ENCODE data around the gene SCAMP2.
A peak's percentile ranks its signal among the peaks of the same experiment; 100 is the strongest.

Gene SCAMP2

GRCh38 chr15:74882528-74882927, 9.4 kb upstream of the SCAMP2 start:
- no peak for TF ChIP-seq CTCF (IDR thresholded peaks at IDR 0.05; ENCODE audit: low read depth, low read length)
- no peak overlapping the region for H3K4me3 ChIP-seq (ENCODE audit: low read depth, low read length)

GRCh38 chr15:74878273-74878672, 5.1 kb upstream of the SCAMP2 start:
- TF ChIP-seq CTCF (IDR thresholded peaks at IDR 0.05; ENCODE audit: low read depth, low read length), result no peak
- H3K4me3 ChIP-seq (ENCODE audit: low read depth, low read length), result no peak overlapping the region

GRCh38 chr15:74873756-74874424, 725 bp upstream of the SCAMP2 start:
- H3K4me3 ChIP-seq (ENCODE audit: low read depth, low read length), result peak overlapping the region; percentile 90

GRCh38 chr15:74872702-74873035, 496 bp downstream of the SCAMP2 start:
- H3K4me3 ChIP-seq (ENCODE audit: low read depth, low read length), result peak overlapping the region; percentile 90
- no peak for TF ChIP-seq CTCF (IDR thresholded peaks at IDR 0.05; ENCODE audit: low read depth, low read length)

More at GRCh38 chr15:74873756-74874424, 725 bp upstream of the SCAMP2 start:
- TF ChIP-seq CTCF (IDR thresholded peaks at IDR 0.05; ENCODE audit: low read depth, low read length), result no peak

GRCh38 chr15:74870436-74871215, 2.5 kb downstream of the SCAMP2 start:
- no peak for TF ChIP-seq CTCF (IDR thresholded peaks at IDR 0.05; ENCODE audit: low read depth, low read length)
- no peak overlapping the region for H3K4me3 ChIP-seq (ENCODE audit: low read depth, low read length)

GRCh38 chr15:74869726-74870407, 3.3 kb downstream of the SCAMP2 start:
- no peak overlapping the region for H3K4me3 ChIP-seq (ENCODE audit: low read depth, low read length)
- TF ChIP-seq CTCF (IDR thresholded peaks at IDR 0.05; ENCODE audit: low read depth, low read length), result no peak

- TF ChIP-seq CTCF (IDR thresholded peaks at IDR 0.05; ENCODE audit: low read depth, low read length), result no peak
- no peak overlapping the region for H3K4me3 ChIP-seq (ENCODE audit: low read depth, low read length)
These were observed 3.8 kb downstream of the SCAMP2 start for GRCh38 chr15:74869372-74869725.
